HEK293 (cell line): ENCODE measurements around the gene GID8.

Experiments
- CTCF ChIA-PET: fragments of 350-600 bp; formaldehyde crosslinking; extraction: SDS; loops from one replicate; lab custom pipeline; 2021; ENCODE audit warnings: antibody characterized with exemption; lab: Yijun Ruan, JAX
- POLR2A ChIA-PET: fragments of 300-600 bp; formaldehyde crosslinking; extraction: SDS; loops from one replicate; lab custom pipeline; 2020; ENCODE audit warnings: antibody characterized with exemption, inconsistent platforms; lab: Yijun Ruan, JAX
- H3K27ac ChIP-seq: fragments of 200-500 bp; sonication (Bioruptor generic); 2 replicates; pipeline ENCODE4 v1.5.1; 2014; ENCODE audit warnings: low read depth, low read length, control low read depth, inconsistent platforms; ENCODE audit errors: extremely low read depth
- H3K36me3 ChIP-seq, 2 experiments: fragments of 200-500 bp in 1 of 2; sonication (Bioruptor generic) in 1 of 2; 1 replicate in 1 of 2; 2 replicates in 1 of 2; pipeline ENCODE4 v1.5.1; 2014 to 2017; ENCODE audit warnings: inconsistent platforms in 2 of 2, low read length in 2 of 2; ENCODE audit not compliant: control insufficient read depth in 2 of 2, insufficient read depth in 1 of 2
- H3K4me1 ChIP-seq: fragments of 200-500 bp; sonication (Bioruptor generic); 2 replicates; pipeline ENCODE4 v1.5.1; 2014; ENCODE audit warnings: mild to moderate bottlenecking, low read length, inconsistent platforms; ENCODE audit not compliant: control insufficient read depth, insufficient read depth
- H3K4me3 ChIP-seq: 2 replicates; pipeline ENCODE4 v1.5.1; 2011; ENCODE audit warnings: low read depth, mild to moderate bottlenecking, control low read depth, low read length, moderate library complexity
- H3K9me3 ChIP-seq: fragments of 200-500 bp; sonication (Bioruptor generic); 2 replicates; pipeline ENCODE4 v1.5.1; 2014; ENCODE audit warnings: low read depth, low read length, inconsistent platforms; ENCODE audit not compliant: control insufficient read depth, insufficient read depth
- GFI1B ChIP-seq: fragments of 450-650 bp; formaldehyde crosslinking; IDR thresholded peaks from 2 replicates; pipeline ENCODE4 v1.5.1; 2016; ENCODE audit warnings: missing biosample characterization, missing genetic modification characterization
- MEIS1 ChIP-seq: sonication (generic); formaldehyde crosslinking; IDR thresholded peaks from 2 replicates; pipeline ENCODE4 v1.8.1; 2022; ENCODE audit warnings: missing genetic modification reagents, mild to moderate bottlenecking, borderline replicate concordance
- SCRT2 ChIP-seq: fragments of 450-650 bp; formaldehyde crosslinking; IDR thresholded peaks from 2 replicates; pipeline ENCODE4 v1.5.1; 2016; ENCODE audit warnings: missing biosample characterization, missing genetic modification characterization
- ZBTB17 ChIP-seq: fragments of 450-650 bp; formaldehyde crosslinking; IDR thresholded peaks from 2 replicates; pipeline ENCODE4 v1.5.1; 2016; ENCODE audit warnings: missing biosample characterization, missing genetic modification characterization
- ZEB2 ChIP-seq: fragments of 450-650 bp; formaldehyde crosslinking; IDR thresholded peaks from 2 replicates; pipeline ENCODE4 v1.5.1; 2016; ENCODE audit warnings: missing biosample characterization, missing genetic modification characterization
- ZNF112 ChIP-seq: fragments of 450-650 bp; formaldehyde crosslinking; IDR thresholded peaks from 2 replicates; pipeline ENCODE4 v1.5.0; 2017; ENCODE audit warnings: missing biosample characterization, missing genetic modification characterization
- ZNF169 ChIP-seq: fragments of 450-650 bp; formaldehyde crosslinking; IDR thresholded peaks from 2 replicates; pipeline ENCODE4 v1.5.1; 2016; ENCODE audit warnings: missing biosample characterization, missing genetic modification characterization
- ZNF174 ChIP-seq: fragments of 450-650 bp; formaldehyde crosslinking; IDR thresholded peaks from 2 replicates; pipeline ENCODE4 v1.5.0; 2017; ENCODE audit warnings: missing biosample characterization, mild to moderate bottlenecking, missing genetic modification characterization
- ZNF175 ChIP-seq: fragments of 450-650 bp; formaldehyde crosslinking; IDR thresholded peaks from 2 replicates; pipeline ENCODE4 v1.5.1; 2016; ENCODE audit warnings: missing biosample characterization, missing genetic modification characterization
- ZNF223 ChIP-seq: fragments of 450-650 bp; formaldehyde crosslinking; IDR thresholded peaks from 2 replicates; pipeline ENCODE4 v1.5.1; 2016; ENCODE audit warnings: missing biosample characterization, missing genetic modification characterization
- ZNF558 ChIP-seq: fragments of 450-650 bp; formaldehyde crosslinking; IDR thresholded peaks from 2 replicates; pipeline ENCODE4 v1.5.1; 2016; ENCODE audit warnings: missing biosample characterization, missing genetic modification characterization
- ZNF561 ChIP-seq: fragments of 450-650 bp; IDR thresholded peaks from 2 replicates; pipeline ENCODE4 v1.5.1; 2018; ENCODE audit warnings: missing biosample characterization, missing genetic modification characterization, borderline replicate concordance
- TF ChIP-seq, protein P1 (sequence below): fragments of 450-650 bp; formaldehyde crosslinking; conservative IDR thresholded peaks from 2 replicates; pipeline ENCODE4 v1.5.1; 2016; ENCODE audit warnings: low read depth, missing biosample characterization, missing genetic modification characterization
- TF ChIP-seq, protein P2 (sequence below): fragments of 450-650 bp; formaldehyde crosslinking; IDR thresholded peaks from 2 replicates; pipeline ENCODE4 v1.5.1; 2017; ENCODE audit warnings: missing biosample characterization, missing genetic modification characterization
- TF ChIP-seq, protein P3 (sequence below): fragments of 450-650 bp; formaldehyde crosslinking; IDR thresholded peaks from 2 replicates; pipeline ENCODE4 v1.5.1; 2016; ENCODE audit warnings: missing biosample characterization, missing genetic modification characterization

GID8 gene

DNA sequence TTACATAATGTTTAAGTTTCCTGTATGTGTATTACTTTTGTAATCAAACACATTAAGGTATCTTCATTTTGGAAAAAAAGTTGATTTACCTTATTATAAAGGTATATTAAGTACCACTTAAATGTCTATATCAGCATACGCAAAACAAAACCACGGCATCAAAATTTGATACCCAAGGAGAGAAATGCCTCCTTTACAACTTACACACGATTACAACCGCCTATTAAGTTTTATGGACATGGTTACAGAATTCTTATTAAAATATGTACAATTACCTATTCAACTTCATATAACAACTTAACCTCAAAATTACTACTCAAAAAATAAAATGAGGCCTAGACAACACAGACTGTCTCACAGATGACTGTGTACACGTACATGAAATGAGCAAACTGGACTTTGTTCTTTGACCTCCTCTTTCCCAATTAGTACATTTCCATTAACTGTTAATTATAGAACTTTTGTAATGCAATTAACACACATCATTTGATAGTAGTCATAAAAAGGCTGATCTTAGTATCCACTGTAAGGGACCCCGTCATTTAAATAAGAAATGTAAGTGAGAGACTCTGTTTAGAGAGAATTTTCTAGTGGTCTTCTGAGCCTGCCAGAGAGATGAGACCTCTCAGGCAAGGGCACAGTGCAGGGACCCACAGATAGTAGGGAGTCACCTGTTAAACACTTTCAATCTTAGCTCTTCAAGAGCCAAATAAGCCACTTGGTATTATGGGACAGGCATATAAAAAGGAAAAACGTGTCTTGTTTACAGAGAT is 14.1 kb upstream of the GID8 start:
- peaks cover 0 to 7% of the 10 kb centered on the region in 2 experiments; a peak in 1 of 3 replicates for H3K36me3 ChIP-seq
- no peaks in the 10 kb centered on the region for H3K9me3 ChIP-seq
- POLR2A ChIA-PET, result interaction anchor here (0.7 to 2.2 kb wide), 2 partner anchors 10 to 13 kb away, joined by 3 to 13 read pairs; partner anchors contain the start of gene GID8
- no peak overlapping the region for H3K27ac ChIP-seq
- CTCF ChIA-PET, result interaction anchor here (0.8 to 2.2 kb wide), 5 partner anchors 16 to 85 kb away, joined by 3 to 11 read pairs (median 4); no protein-coding TSS in a partner anchor
- no peak overlapping the region; the same call in 1 of the 2 replicates for H3K4me3 ChIP-seq
- peaks cover 34% of the 10 kb centered on the region for H3K4me1 ChIP-seq
- TF ChIP-seq, protein P1, sequence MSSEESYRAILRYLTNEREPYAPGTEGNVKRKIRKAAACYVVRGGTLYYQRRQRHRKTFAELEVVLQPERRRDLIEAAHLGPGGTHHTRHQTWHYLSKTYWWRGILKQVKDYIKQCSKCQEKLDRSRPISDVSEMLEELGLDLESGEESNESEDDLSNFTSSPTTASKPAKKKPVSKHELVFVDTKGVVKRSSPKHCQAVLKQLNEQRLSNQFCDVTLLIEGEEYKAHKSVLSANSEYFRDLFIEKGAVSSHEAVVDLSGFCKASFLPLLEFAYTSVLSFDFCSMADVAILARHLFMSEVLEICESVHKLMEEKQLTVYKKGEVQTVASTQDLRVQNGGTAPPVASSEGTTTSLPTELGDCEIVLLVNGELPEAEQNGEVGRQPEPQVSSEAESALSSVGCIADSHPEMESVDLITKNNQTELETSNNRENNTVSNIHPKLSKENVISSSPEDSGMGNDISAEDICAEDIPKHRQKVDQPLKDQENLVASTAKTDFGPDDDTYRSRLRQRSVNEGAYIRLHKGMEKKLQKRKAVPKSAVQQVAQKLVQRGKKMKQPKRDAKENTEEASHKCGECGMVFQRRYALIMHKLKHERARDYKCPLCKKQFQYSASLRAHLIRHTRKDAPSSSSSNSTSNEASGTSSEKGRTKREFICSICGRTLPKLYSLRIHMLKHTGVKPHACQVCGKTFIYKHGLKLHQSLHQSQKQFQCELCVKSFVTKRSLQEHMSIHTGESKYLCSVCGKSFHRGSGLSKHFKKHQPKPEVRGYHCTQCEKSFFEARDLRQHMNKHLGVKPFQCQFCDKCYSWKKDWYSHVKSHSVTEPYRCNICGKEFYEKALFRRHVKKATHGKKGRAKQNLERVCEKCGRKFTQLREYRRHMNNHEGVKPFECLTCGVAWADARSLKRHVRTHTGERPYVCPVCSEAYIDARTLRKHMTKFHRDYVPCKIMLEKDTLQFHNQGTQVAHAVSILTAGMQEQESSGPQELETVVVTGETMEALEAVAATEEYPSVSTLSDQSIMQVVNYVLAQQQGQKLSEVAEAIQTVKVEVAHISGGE (tag by site-specific recombination), result no peak
- TF ChIP-seq, protein P2, sequence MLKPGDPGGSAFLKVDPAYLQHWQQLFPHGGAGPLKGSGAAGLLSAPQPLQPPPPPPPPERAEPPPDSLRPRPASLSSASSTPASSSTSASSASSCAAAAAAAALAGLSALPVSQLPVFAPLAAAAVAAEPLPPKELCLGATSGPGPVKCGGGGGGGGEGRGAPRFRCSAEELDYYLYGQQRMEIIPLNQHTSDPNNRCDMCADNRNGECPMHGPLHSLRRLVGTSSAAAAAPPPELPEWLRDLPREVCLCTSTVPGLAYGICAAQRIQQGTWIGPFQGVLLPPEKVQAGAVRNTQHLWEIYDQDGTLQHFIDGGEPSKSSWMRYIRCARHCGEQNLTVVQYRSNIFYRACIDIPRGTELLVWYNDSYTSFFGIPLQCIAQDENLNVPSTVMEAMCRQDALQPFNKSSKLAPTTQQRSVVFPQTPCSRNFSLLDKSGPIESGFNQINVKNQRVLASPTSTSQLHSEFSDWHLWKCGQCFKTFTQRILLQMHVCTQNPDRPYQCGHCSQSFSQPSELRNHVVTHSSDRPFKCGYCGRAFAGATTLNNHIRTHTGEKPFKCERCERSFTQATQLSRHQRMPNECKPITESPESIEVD (tag by site-specific recombination), result peak; percentile 65
- TF ChIP-seq ZNF561 (0 out of 2 replicates have a peak, but pooled peaks have one; percentile 21), ZEB2 (tag by site-specific recombination) (0 out of 2 replicates have a peak, but pooled peaks have one; percentile 3)

DNA sequence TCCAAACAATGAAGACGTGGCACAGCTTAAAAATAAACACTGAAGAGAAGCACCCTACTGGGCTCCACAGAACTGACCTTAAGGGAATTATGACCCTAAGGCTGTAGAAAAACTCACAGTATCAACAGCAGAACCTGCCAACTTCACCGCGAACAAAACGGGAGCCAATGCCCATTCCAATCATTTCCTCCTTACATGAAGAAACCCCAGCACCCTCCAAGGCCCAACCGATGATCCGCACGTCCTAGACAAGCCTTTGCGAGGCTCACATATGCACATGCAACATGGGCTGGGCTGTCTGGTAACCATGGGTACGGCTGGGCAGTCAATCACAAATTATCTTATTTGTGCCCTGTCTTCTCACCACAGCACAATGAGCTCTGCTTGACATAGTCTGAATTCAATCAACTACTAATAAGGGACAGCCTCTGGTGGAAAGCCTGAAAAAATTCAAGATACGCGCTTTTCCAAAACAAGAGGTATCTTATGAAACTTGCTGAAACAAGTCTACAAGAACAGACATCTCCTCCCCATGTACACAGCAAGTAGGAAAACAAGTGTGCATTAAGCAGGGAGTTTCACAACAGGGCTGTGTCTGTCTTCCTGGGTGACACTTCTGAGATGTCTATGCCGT is 13.4 kb upstream of the GID8 start:
- H3K27ac ChIP-seq, result peak overlapping the region; percentile 89; the same call in 1 of the 2 replicates
- peaks cover 32% of the 10 kb centered on the region for H3K4me1 ChIP-seq
- TF ChIP-seq ZNF169 (tag by site-specific recombination) (no peak), ZNF223 (tag by site-specific recombination) (no peak), ZBTB17 (tag by site-specific recombination) (peak; percentile 43; the same call in 1 of the 2 replicates), SCRT2 (tag by site-specific recombination) (no peak), ZNF112 (tag by site-specific recombination) (no peak), GFI1B (tag by site-specific recombination) (no peak), ZNF175 (tag by site-specific recombination) (no peak), ZNF558 (no peak), ZNF174 (tag by site-specific recombination) (no peak), MEIS1 (CRISPR knock-in tag) (no peak)
- TF ChIP-seq, protein P1 (tag by site-specific recombination), result no peak
- TF ChIP-seq, protein P3, sequence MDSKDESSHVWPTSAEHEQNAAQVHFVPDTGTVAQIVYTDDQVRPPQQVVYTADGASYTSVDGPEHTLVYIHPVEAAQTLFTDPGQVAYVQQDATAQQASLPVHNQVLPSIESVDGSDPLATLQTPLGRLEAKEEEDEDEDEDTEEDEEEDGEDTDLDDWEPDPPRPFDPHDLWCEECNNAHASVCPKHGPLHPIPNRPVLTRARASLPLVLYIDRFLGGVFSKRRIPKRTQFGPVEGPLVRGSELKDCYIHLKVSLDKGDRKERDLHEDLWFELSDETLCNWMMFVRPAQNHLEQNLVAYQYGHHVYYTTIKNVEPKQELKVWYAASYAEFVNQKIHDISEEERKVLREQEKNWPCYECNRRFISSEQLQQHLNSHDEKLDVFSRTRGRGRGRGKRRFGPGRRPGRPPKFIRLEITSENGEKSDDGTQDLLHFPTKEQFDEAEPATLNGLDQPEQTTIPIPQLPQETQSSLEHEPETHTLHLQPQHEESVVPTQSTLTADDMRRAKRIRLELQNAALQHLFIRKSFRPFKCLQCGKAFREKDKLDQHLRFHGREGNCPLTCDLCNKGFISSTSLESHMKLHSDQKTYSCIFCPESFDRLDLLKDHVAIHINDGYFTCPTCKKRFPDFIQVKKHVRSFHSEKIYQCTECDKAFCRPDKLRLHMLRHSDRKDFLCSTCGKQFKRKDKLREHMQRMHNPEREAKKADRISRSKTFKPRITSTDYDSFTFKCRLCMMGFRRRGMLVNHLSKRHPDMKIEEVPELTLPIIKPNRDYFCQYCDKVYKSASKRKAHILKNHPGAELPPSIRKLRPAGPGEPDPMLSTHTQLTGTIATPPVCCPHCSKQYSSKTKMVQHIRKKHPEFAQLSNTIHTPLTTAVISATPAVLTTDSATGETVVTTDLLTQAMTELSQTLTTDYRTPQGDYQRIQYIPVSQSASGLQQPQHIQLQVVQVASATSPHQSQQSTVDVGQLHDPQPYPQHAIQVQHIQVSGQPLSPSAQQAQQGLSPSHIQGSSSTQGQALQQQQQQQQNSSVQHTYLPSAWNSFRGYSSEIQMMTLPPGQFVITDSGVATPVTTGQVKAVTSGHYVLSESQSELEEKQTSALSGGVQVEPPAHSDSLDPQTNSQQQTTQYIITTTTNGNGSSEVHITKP (tag by site-specific recombination), result 0 out of 2 replicates have a peak, but pooled peaks have one; percentile 14
- TF ChIP-seq, protein P2 (tag by site-specific recombination), result peak; percentile 9; the same call in 1 of the 2 replicates

More for the DNA sequence above, 13.4 kb upstream of the GID8 start:
- Histone ChIP-seq H3K9me3 (no peaks in the 10 kb centered on the region), H3K36me3 (peaks cover 0 to 7% of the 10 kb centered on the region in 2 experiments; a peak in 1 of 3 replicates), H3K4me3 (peak overlapping the region; percentile 86)
- CTCF ChIA-PET, result interaction anchor here (0.6 to 2.2 kb wide), 6 partner anchors 17 to 299 kb away, joined by 3 to 11 read pairs (median 3); no protein-coding TSS in a partner anchor
- POLR2A ChIA-PET, result interaction anchor here (0.7 to 2.2 kb wide), 2 partner anchors 9 to 13 kb away, joined by 3 to 13 read pairs; partner anchors contain the start of gene GID8
